GM23338 (cell line): ENCODE data around the gene GDA.

Experiments
- CTCF ChIP-seq, 2 experiments: fragments of 200-600 bp in 1 of 2; sonication (generic) in 1 of 2; conservative IDR thresholded peaks; 2 replicates each; pipeline versions ENCODE4 v1.5.1 to v1.6.1; 2016 to 2017; ENCODE audit warnings: antibody characterized with exemption in 2 of 2, low read depth in 2 of 2, mild to moderate bottlenecking in 2 of 2, moderate library complexity in 1 of 2
- EZH2 ChIP-seq: fragments of 200-600 bp; sonication (generic); IDR thresholded peaks from one replicate; pipeline ENCODE4 v1.8.0; 2017; ENCODE audit warnings: antibody characterized with exemption, mild to moderate bottlenecking, low read depth; ENCODE audit not compliant: unreplicated experiment
- EZH2phosphoT487 ChIP-seq: fragments of 200-600 bp; sonication (generic); IDR thresholded peaks from one replicate; pipeline ENCODE4 v1.8.1; 2018; ENCODE audit warnings: antibody characterized with exemption; ENCODE audit not compliant: unreplicated experiment
- JUNB ChIP-seq: IDR thresholded peaks from one replicate; pipeline ENCODE4 v1.6.1; 2016; ENCODE audit warnings: antibody characterized with exemption; ENCODE audit not compliant: unreplicated experiment
- POLR2AphosphoS5 ChIP-seq: IDR thresholded peaks from 2 replicates; pipeline ENCODE4 v1.6.1; 2016; ENCODE audit warnings: antibody characterized with exemption, low read depth
- ZNF331 ChIP-seq: fragments of 250-450 bp; sonication (Bioruptor Pico); IDR thresholded peaks from 2 replicates; pipeline ENCODE4 v1.5.0; 2020; ENCODE audit warnings: low read depth, mild to moderate bottlenecking, moderate library complexity
- TF ChIP-seq, protein P1 (sequence below): IDR thresholded peaks from one replicate; pipeline ENCODE4 v1.6.1; 2018; ENCODE audit warnings: antibody characterized with exemption; ENCODE audit not compliant: unreplicated experiment

DNA sequence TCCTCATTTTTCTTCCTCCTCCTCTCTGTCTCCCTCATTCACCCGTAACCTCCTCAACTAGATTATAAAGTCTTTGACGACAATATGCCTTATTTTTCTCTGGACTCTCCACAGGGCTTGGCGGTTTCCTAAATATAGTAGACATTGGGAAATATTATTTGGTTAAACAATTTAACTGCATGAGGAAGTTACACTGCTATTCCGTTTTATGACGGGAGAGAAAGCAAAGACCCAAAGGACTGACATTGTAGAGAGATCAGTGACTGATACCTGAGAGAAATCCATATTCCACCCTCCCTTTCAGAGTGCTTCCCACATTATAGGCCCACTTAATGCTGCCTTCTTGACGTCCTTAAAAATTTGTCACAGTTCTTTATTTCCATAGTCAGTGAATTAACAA, 51.2 kb downstream of the GDA start:
- TF ChIP-seq CTCF (conservative IDR thresholded peaks at IDR 0.05; ENCODE audit: low read depth in 2 of 2) = no peak
- TF ChIP-seq EZH2phosphoT487 = no peak
- no peak for TF ChIP-seq EZH2
- TF ChIP-seq JUNB = no peak
- no peak for TF ChIP-seq ZNF331 (CRISPR knock-in tag)
- TF ChIP-seq POLR2AphosphoS5 = no peak
- TF ChIP-seq, protein P1, sequence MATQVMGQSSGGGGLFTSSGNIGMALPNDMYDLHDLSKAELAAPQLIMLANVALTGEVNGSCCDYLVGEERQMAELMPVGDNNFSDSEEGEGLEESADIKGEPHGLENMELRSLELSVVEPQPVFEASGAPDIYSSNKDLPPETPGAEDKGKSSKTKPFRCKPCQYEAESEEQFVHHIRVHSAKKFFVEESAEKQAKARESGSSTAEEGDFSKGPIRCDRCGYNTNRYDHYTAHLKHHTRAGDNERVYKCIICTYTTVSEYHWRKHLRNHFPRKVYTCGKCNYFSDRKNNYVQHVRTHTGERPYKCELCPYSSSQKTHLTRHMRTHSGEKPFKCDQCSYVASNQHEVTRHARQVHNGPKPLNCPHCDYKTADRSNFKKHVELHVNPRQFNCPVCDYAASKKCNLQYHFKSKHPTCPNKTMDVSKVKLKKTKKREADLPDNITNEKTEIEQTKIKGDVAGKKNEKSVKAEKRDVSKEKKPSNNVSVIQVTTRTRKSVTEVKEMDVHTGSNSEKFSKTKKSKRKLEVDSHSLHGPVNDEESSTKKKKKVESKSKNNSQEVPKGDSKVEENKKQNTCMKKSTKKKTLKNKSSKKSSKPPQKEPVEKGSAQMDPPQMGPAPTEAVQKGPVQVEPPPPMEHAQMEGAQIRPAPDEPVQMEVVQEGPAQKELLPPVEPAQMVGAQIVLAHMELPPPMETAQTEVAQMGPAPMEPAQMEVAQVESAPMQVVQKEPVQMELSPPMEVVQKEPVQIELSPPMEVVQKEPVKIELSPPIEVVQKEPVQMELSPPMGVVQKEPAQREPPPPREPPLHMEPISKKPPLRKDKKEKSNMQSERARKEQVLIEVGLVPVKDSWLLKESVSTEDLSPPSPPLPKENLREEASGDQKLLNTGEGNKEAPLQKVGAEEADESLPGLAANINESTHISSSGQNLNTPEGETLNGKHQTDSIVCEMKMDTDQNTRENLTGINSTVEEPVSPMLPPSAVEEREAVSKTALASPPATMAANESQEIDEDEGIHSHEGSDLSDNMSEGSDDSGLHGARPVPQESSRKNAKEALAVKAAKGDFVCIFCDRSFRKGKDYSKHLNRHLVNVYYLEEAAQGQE = no peak
